Subcutaneous abdominal adipose tissue (tissue), 5 donors: ENCODE data around the gene CD14.
"Not testable (repeated sequence)": the region's sequence is repeated elsewhere in the genome, so short reads cannot be mapped to it uniquely, and the experiment has no call there.

ENCODE experiments used
- H3K27ac ChIP-seq: one replicate; pipeline ENCODE4 v1.7.0; 2013; ENCODE audit warnings: low read depth, mild to moderate bottlenecking, inconsistent platforms, low read length, moderate library complexity
- H3K27me3 ChIP-seq, 5 donors: one replicate each; pipeline ENCODE4 v1.7.0; 2013; ENCODE audit warnings: low read length in 5 of 5, inconsistent platforms in 1 of 5; ENCODE audit not compliant: control insufficient read depth in 5 of 5, insufficient read depth in 4 of 5
- H3K36me3 ChIP-seq, 5 donors: one replicate each; pipeline ENCODE4 v1.7.0; 2013; ENCODE audit warnings: low read length in 5 of 5; ENCODE audit not compliant: control insufficient read depth in 5 of 5, insufficient read depth in 5 of 5
- H3K4me1 ChIP-seq, 5 donors: one replicate each; pipeline ENCODE4 v1.7.0; 2013; ENCODE audit warnings: low read length in 5 of 5, mild to moderate bottlenecking in 3 of 5, moderate library complexity in 1 of 5; ENCODE audit not compliant: control insufficient read depth in 5 of 5, insufficient read depth in 5 of 5
- H3K4me3 ChIP-seq, 5 donors: one replicate each; pipeline ENCODE4 v1.7.0; 2013; ENCODE audit warnings: low read length in 5 of 5, low read depth in 1 of 5
- H3K9ac ChIP-seq, 5 donors: one replicate each; pipeline ENCODE4 v1.7.0; 2013; ENCODE audit warnings: low read length in 5 of 5, mild to moderate bottlenecking in 4 of 5, moderate library complexity in 3 of 5
- H3K9me3 ChIP-seq, 5 donors: one replicate each; pipeline ENCODE4 v1.7.0; 2013; ENCODE audit warnings: low read length in 5 of 5; ENCODE audit not compliant: control insufficient read depth in 5 of 5
- donor health status: healthy.
- donor health status: healthy.
- donor health status: healthy.
- donor health status: healthy.
- donor health status: healthy.

Gene CD14

GRCh38 chr5:140664359-140665119 is 31.6 kb upstream of the CD14 start, which contains the start of gene WDR55:
Gene WDR55 (plus strand): TSS chr5:140664904. CDS start chr5:140664913, 9 bp downstream.
- H3K4me1 ChIP-seq: peaks cover 4 to 29% (median 21%) of the 10 kb centered on the region in 5 donors
- no peaks in the 10 kb centered on the region for H3K9me3 ChIP-seq
- no peaks in the 10 kb centered on the region for H3K27me3 ChIP-seq
- peak within 1 kb of the TSS; percentile 85 to 96 (median 92) for H3K4me3 ChIP-seq
- peaks cover 20 to 65% (median 56%) of the 10 kb centered on the region in 5 donors for H3K36me3 ChIP-seq
- peak within 1 kb of the TSS; percentile 70 to 99 (median 87) for H3K9ac ChIP-seq
- peak within 1 kb of the TSS; percentile 92 for H3K27ac ChIP-seq

- Histone ChIP-seq H3K4me1 (peaks cover 4 to 29% (median 21%) of the 10 kb centered on the region in 5 donors), H3K27ac (peak overlapping the region; percentile 92)
These were observed 31.0 kb upstream of the CD14 start for GRCh38 chr5:140664030-140664358.

GRCh38 chr5:140660371-140660770 is 27.4 kb upstream of the CD14 start:
- H3K27me3 ChIP-seq, H3K9ac ChIP-seq, H3K9me3 ChIP-seq, H3K4me3 ChIP-seq, H3K27ac ChIP-seq: not testable (repeated sequence)
- H3K4me1 ChIP-seq: peaks cover 4 to 13% (median 10%) of the 10 kb centered on the region in 5 donors
- H3K36me3 ChIP-seq: peaks cover 31 to 80% (median 72%) of the 10 kb centered on the region in 5 donors

More at GRCh38 chr5:140664030-140664358, 31.0 kb upstream of the CD14 start:
- H3K9me3 ChIP-seq: no peaks in the 10 kb centered on the region
- no peaks in the 10 kb centered on the region for H3K27me3 ChIP-seq
- H3K4me3 ChIP-seq: peak overlapping the region; percentile 85 to 96 (median 92)
- peaks cover 21 to 65% (median 56%) of the 10 kb centered on the region in 5 donors for H3K36me3 ChIP-seq
- peak overlapping the region; percentile 70 to 99 (median 87) for H3K9ac ChIP-seq

- Histone ChIP-seq H3K27me3 (no peaks in the 10 kb centered on the region), H3K4me3 (no peak overlapping the region), H3K9me3 (no peaks in the 10 kb centered on the region), H3K9ac (no peak overlapping the region), H3K27ac (no peak overlapping the region), H3K4me1 (peaks cover 0 to 2% (median 2%) of the 10 kb centered on the region in 5 donors), H3K36me3 (peaks cover 42 to 95% (median 87%) of the 10 kb centered on the region in 5 donors)
These were observed 25.9 kb upstream of the CD14 start for GRCh38 chr5:140658870-140659269.

GRCh38 chr5:140647042-140647419 is 14.1 kb upstream of the CD14 start:
- Histone ChIP-seq H3K36me3 (peaks cover 10 to 66% (median 46%) of the 10 kb centered on the region in 5 donors), H3K27me3 (no peaks in the 10 kb centered on the region), H3K4me3 (peak overlapping the region; percentile 69 to 94 (median 90)), H3K9me3 (no peaks in the 10 kb centered on the region), H3K9ac (peak overlapping the region; percentile 35 to 96 (median 85)), H3K4me1 (peaks cover 0 to 31% (median 23%) of the 10 kb centered on the region in 5 donors), H3K27ac (peak overlapping the region; percentile 71)

GRCh38 chr5:140642718-140643117 is 9.7 kb upstream of the CD14 start:
- peaks cover 6 to 43% (median 33%) of the 10 kb centered on the region in 5 donors for H3K4me1 ChIP-seq
- H3K27me3 ChIP-seq: no peaks in the 10 kb centered on the region
- H3K27ac ChIP-seq: no peak overlapping the region
- peaks cover 0 to 40% (median 30%) of the 10 kb centered on the region in 5 donors for H3K36me3 ChIP-seq
- no peaks in the 10 kb centered on the region for H3K9me3 ChIP-seq
- H3K9ac ChIP-seq: no peak overlapping the region
- no peak overlapping the region for H3K4me3 ChIP-seq

- no peak overlapping the region for H3K9ac ChIP-seq
- peaks cover 0 to 40% (median 30%) of the 10 kb centered on the region in 5 donors for H3K36me3 ChIP-seq
- H3K27me3 ChIP-seq: no peaks in the 10 kb centered on the region
- H3K27ac ChIP-seq: no peak overlapping the region
- peaks cover 6 to 38% (median 29%) of the 10 kb centered on the region in 5 donors for H3K4me1 ChIP-seq
- H3K9me3 ChIP-seq: no peaks in the 10 kb centered on the region
- no peak overlapping the region for H3K4me3 ChIP-seq
These were observed 8.7 kb upstream of the CD14 start for GRCh38 chr5:140641716-140642115.

- H3K27ac ChIP-seq: peak within 1 kb of the TSS; percentile 94
- H3K27me3 ChIP-seq: no peaks in the 10 kb centered on the region
- H3K9me3 ChIP-seq: no peaks in the 10 kb centered on the region
- H3K36me3 ChIP-seq: peaks cover 0 to 27% (median 19%) of the 10 kb centered on the region in 5 donors
- peak within 1 kb of the TSS; percentile 49 to 86 (median 73) for H3K9ac ChIP-seq
- H3K4me1 ChIP-seq: peaks cover 6 to 33% (median 24%) of the 10 kb centered on the region in 5 donors
- peak within 1 kb of the TSS; percentile 64 to 83 (median 82) for H3K4me3 ChIP-seq
These were observed 6.4 kb upstream of the CD14 start, which contains the start of gene TMCO6 for GRCh38 chr5:140639148-140639981. Gene TMCO6 (plus strand): TSS chr5:140639451. CDS start chr5:140639528, 77 bp downstream.

- peaks cover 6 to 33% (median 24%) of the 10 kb centered on the region in 5 donors for H3K4me1 ChIP-seq
- peaks cover 0 to 21% (median 13%) of the 10 kb centered on the region in 5 donors for H3K36me3 ChIP-seq
- peak overlapping the region; percentile 24 to 83 (median 58) for H3K4me3 ChIP-seq
- peak overlapping the region; percentile 94 for H3K27ac ChIP-seq
- not testable (repeated sequence) for H3K27me3 ChIP-seq, H3K9me3 ChIP-seq
- peak overlapping the region in 4 of 5 donors; percentile 49 to 62 (median 57) for H3K9ac ChIP-seq
These were observed 5.8 kb upstream of the CD14 start for GRCh38 chr5:140638898-140639147.
